ENCODE measurements around the gene SLC34A1. TPM values are rescaled to one million over a fixed set of nuclear protein-coding genes. Genes with fewer than 3 reads are reported as not detected.
A peak's percentile ranks its signal among the peaks of the same experiment; 100 is the strongest.
"Not testable (repeated sequence)": the region's sequence is repeated elsewhere in the genome, so short reads cannot be mapped to it uniquely, and the experiment has no call there.

SLC34A1 gene
- total RNA-seq, 2 experiments from 2014 or later = 1.4 to 1.5 TPM

GRCh38 chr5:177356746-177357145 is 27.5 kb upstream of the SLC34A1 start:
- peaks cover 41% of the 10 kb centered on the region for H3K36me3 Mint-ChIP-seq (ENCODE audit: low read depth)
- no peaks in the 10 kb centered on the region for H3K27me3 Mint-ChIP-seq
- ChIA-PET CTCF (interaction anchor here (1.8 to 2.5 kb wide), 3 partner anchors 12 to 44 kb away, joined by 6 to 11 read pairs (median 8); no protein-coding TSS in a partner anchor), POLR2A (interaction anchor here (1.0 to 8.7 kb wide), 7 partner anchors 10 to 99 kb away, joined by 3 to 62 read pairs (median 4); partner anchors contain the start of gene MXD3)
- peak overlapping the region; percentile 60 for H3K27ac Mint-ChIP-seq
- H3K4me3 Mint-ChIP-seq = peak overlapping the region; percentile 95
- H3K9me3 Mint-ChIP-seq = peaks cover 18% of the 10 kb centered on the region
- DNase-seq = no peak
- peaks cover 78% of the 10 kb centered on the region for H3K4me1 Mint-ChIP-seq

- Mint-ChIP-seq H3K4me3 (peak overlapping the region; percentile 95), H3K27ac (peak overlapping the region; percentile 60), H3K4me1 (peaks cover 78% of the 10 kb centered on the region), H3K9me3 (peaks cover 18% of the 10 kb centered on the region), H3K27me3 (no peaks in the 10 kb centered on the region), H3K36me3 (ENCODE audit: low read depth) (peaks cover 45% of the 10 kb centered on the region)
- POLR2A ChIA-PET = interaction anchor here (1.3 to 8.7 kb wide), 8 partner anchors 10 to 99 kb away, joined by 4 to 62 read pairs (median 6); partner anchors contain the start of gene MXD3
- CTCF ChIA-PET = interaction anchor here (0.7 to 2.5 kb wide), 2 partner anchors 12 to 29 kb away, joined by 3 to 11 read pairs; no protein-coding TSS in a partner anchor
- no peak for DNase-seq
These were observed 27.1 kb upstream of the SLC34A1 start for GRCh38 chr5:177357146-177357458.

- H3K36me3 Mint-ChIP-seq (ENCODE audit: low read depth) = peaks cover 49% of the 10 kb centered on the region
- peak within 1 kb of the TSS; percentile 70 for H3K27ac Mint-ChIP-seq
- H3K9me3 Mint-ChIP-seq = peaks cover 18% of the 10 kb centered on the region
- no peaks in the 10 kb centered on the region for H3K27me3 Mint-ChIP-seq
- peak; percentile 74 for DNase-seq
- CTCF ChIA-PET = interaction anchor here (0.7 to 5.8 kb wide), 7 partner anchors 13 to 144 kb away, joined by 3 to 47 read pairs (median 4); no protein-coding TSS in a partner anchor
- peak within 1 kb of the TSS; percentile 95 for H3K4me3 Mint-ChIP-seq
- POLR2A ChIA-PET = interaction anchor here (1.1 to 8.7 kb wide), 9 partner anchors 9 to 98 kb away, joined by 3 to 62 read pairs (median 6); no protein-coding TSS in a partner anchor
- peaks cover 81% of the 10 kb centered on the region for H3K4me1 Mint-ChIP-seq
These were observed 26.5 kb upstream of the SLC34A1 start, which contains the start of gene RGS14 for GRCh38 chr5:177357459-177358351. TSS of gene RGS14 (plus strand) at chr5:177357924. CDS start at chr5:177358025, 101 bp downstream.

- Mint-ChIP-seq H3K27me3 (no peaks in the 10 kb centered on the region), H3K27ac (peak overlapping the region; percentile 70), H3K36me3 (ENCODE audit: low read depth) (peaks cover 49% of the 10 kb centered on the region), H3K4me3 (peak overlapping the region; percentile 95), H3K9me3 (peaks cover 18% of the 10 kb centered on the region), H3K4me1 (peaks cover 82% of the 10 kb centered on the region)
- no peak for DNase-seq
- ChIA-PET CTCF (interaction anchor here (1.0 to 5.8 kb wide), 7 partner anchors 13 to 144 kb away, joined by 3 to 47 read pairs (median 4); no protein-coding TSS in a partner anchor), POLR2A (interaction anchor here (0.8 to 8.7 kb wide), 12 partner anchors 8 to 97 kb away, joined by 3 to 62 read pairs (median 6); partner anchors contain the start of gene MXD3)
These were observed 25.8 kb upstream of the SLC34A1 start for GRCh38 chr5:177358370-177358819.

GRCh38 chr5:177359451-177359851 is 24.8 kb upstream of the SLC34A1 start:
- Mint-ChIP-seq H3K4me1 (peaks cover 89% of the 10 kb centered on the region), H3K9me3 (peaks cover 15% of the 10 kb centered on the region), H3K36me3 (ENCODE audit: low read depth) (peaks cover 50% of the 10 kb centered on the region), H3K27ac (peak overlapping the region; percentile 70), H3K4me3 (peak overlapping the region; percentile 95), H3K27me3 (no peaks in the 10 kb centered on the region)
- POLR2A ChIA-PET = interaction anchor here (1.0 to 8.7 kb wide), 4 partner anchors 12 to 50 kb away, joined by 3 to 62 read pairs (median 6); no protein-coding TSS in a partner anchor
- DNase-seq = no peak
- CTCF ChIA-PET = interaction anchor here (1.2 to 5.8 kb wide), 5 partner anchors 12 to 47 kb away, joined by 3 to 47 read pairs (median 4); no protein-coding TSS in a partner anchor

- DNase-seq = no peak
- Mint-ChIP-seq H3K27me3 (no peaks in the 10 kb centered on the region), H3K36me3 (ENCODE audit: low read depth) (peaks cover 50% of the 10 kb centered on the region), H3K9me3 (peaks cover 11% of the 10 kb centered on the region), H3K27ac (no peak overlapping the region), H3K4me1 (peaks cover 89% of the 10 kb centered on the region), H3K4me3 (peak overlapping the region; percentile 95)
- ChIA-PET CTCF (interaction anchor here (1.1 to 5.8 kb wide), 6 partner anchors 8 to 47 kb away, joined by 3 to 47 read pairs (median 6); no protein-coding TSS in a partner anchor), POLR2A (interaction anchor here (1.0 to 8.7 kb wide), 4 partner anchors 9 to 50 kb away, joined by 4 to 62 read pairs (median 23); partner anchors contain the start of gene LMAN2)
These were observed 24.4 kb upstream of the SLC34A1 start for GRCh38 chr5:177359860-177360259.

GRCh38 chr5:177360740-177361139 is 23.5 kb upstream of the SLC34A1 start:
- DNase-seq, H3K27me3 Mint-ChIP-seq, H3K4me3 Mint-ChIP-seq, H3K9me3 Mint-ChIP-seq, H3K27ac Mint-ChIP-seq: not testable (repeated sequence)
- CTCF ChIA-PET = interaction anchor here (0.8 to 5.8 kb wide), 11 partner anchors 9 to 137 kb away, joined by 3 to 47 read pairs (median 4); partner anchors contain the start of genes LMAN2 and PDLIM7
- POLR2A ChIA-PET = interaction anchor here (1.4 to 8.7 kb wide), 3 partner anchors 10 to 18 kb away, joined by 4 to 62 read pairs (median 37); partner anchors contain the start of gene LMAN2
- Mint-ChIP-seq H3K4me1 (peaks cover 87% of the 10 kb centered on the region), H3K36me3 (ENCODE audit: low read depth) (peaks cover 46% of the 10 kb centered on the region)

- ChIA-PET CTCF (interaction anchor here (0.8 to 5.8 kb wide), 12 partner anchors 9 to 136 kb away, joined by 3 to 47 read pairs (median 3); partner anchors contain the start of genes LMAN2 and PDLIM7), POLR2A (interaction anchor here (0.6 to 8.7 kb wide), 6 partner anchors 10 to 49 kb away, joined by 3 to 62 read pairs (median 4); partner anchors contain the start of gene LMAN2)
- Mint-ChIP-seq H3K36me3 (ENCODE audit: low read depth) (peaks cover 52% of the 10 kb centered on the region), H3K4me3 (peak overlapping the region; percentile 66), H3K4me1 (peaks cover 83% of the 10 kb centered on the region), H3K9me3 (no peaks in the 10 kb centered on the region), H3K27me3 (no peaks in the 10 kb centered on the region), H3K27ac (peak overlapping the region; percentile 23)
- DNase-seq = no peak
These were observed 22.6 kb upstream of the SLC34A1 start for GRCh38 chr5:177361418-177362291.

GRCh38 chr5:177362292-177362609 is 22.0 kb upstream of the SLC34A1 start:
- Mint-ChIP-seq H3K4me3 (peak overlapping the region; percentile 66), H3K4me1 (peaks cover 77% of the 10 kb centered on the region), H3K36me3 (ENCODE audit: low read depth) (peaks cover 54% of the 10 kb centered on the region), H3K27ac (peak overlapping the region; percentile 23), H3K27me3 (no peaks in the 10 kb centered on the region), H3K9me3 (no peaks in the 10 kb centered on the region)
- POLR2A ChIA-PET = interaction anchor here (1.1 to 8.7 kb wide), 4 partner anchors 9 to 50 kb away, joined by 3 to 62 read pairs (median 21); partner anchors contain the start of gene LMAN2
- CTCF ChIA-PET = interaction anchor here (0.8 to 5.8 kb wide), 9 partner anchors 9 to 93 kb away, joined by 3 to 47 read pairs (median 3); partner anchors contain the start of gene LMAN2
- no peak for DNase-seq

GRCh38 chr5:177362610-177363507 is 21.4 kb upstream of the SLC34A1 start:
- ChIA-PET POLR2A (interaction anchor here (2.6 to 8.7 kb wide), 2 partner anchors 9 to 12 kb away, joined by 37 to 62 read pairs; partner anchors contain the start of gene LMAN2), CTCF (interaction anchor here (0.8 to 5.8 kb wide), 5 partner anchors 8 to 93 kb away, joined by 3 to 47 read pairs (median 4); no protein-coding TSS in a partner anchor)
- DNase-seq = peak; percentile 57
- peak overlapping the region; percentile 66 for H3K4me3 Mint-ChIP-seq
- no peaks in the 10 kb centered on the region for H3K27me3 Mint-ChIP-seq
- peaks cover 72% of the 10 kb centered on the region for H3K4me1 Mint-ChIP-seq
- H3K9me3 Mint-ChIP-seq = no peaks in the 10 kb centered on the region
- H3K27ac Mint-ChIP-seq = no peak overlapping the region
- peaks cover 56% of the 10 kb centered on the region for H3K36me3 Mint-ChIP-seq (ENCODE audit: low read depth)

GRCh38 chr5:177363565-177363964 is 20.7 kb upstream of the SLC34A1 start:
- POLR2A ChIA-PET = interaction anchor here (1.3 to 3.9 kb wide), 2 partner anchors 12 to 26 kb away, joined by 3 to 14 read pairs; partner anchors contain the start of gene LMAN2
- Mint-ChIP-seq H3K4me1 (peaks cover 75% of the 10 kb centered on the region), H3K9me3 (no peaks in the 10 kb centered on the region), H3K36me3 (ENCODE audit: low read depth) (peaks cover 58% of the 10 kb centered on the region), H3K27me3 (no peaks in the 10 kb centered on the region), H3K4me3 (no peak overlapping the region), H3K27ac (no peak overlapping the region)
- CTCF ChIA-PET = interaction anchor here (0.9 to 1.2 kb wide), 5 partner anchors 9 to 54 kb away, joined by 3 to 8 read pairs (median 4); no protein-coding TSS in a partner anchor
- no peak for DNase-seq

Data from activated CD4-positive, alpha-beta memory T cell treated with anti-CD3 and anti-CD28 coated beads, Interleukin-2, amount 10 ng/mL, durations not matched to agents 7 days and 5 days (primary cell).